ENCODE data around the gene NCLN.

GRCh38 chr19:3140667-3141038 is 45.1 kb upstream of the NCLN start:
- TF ChIP-seq, protein P1, sequence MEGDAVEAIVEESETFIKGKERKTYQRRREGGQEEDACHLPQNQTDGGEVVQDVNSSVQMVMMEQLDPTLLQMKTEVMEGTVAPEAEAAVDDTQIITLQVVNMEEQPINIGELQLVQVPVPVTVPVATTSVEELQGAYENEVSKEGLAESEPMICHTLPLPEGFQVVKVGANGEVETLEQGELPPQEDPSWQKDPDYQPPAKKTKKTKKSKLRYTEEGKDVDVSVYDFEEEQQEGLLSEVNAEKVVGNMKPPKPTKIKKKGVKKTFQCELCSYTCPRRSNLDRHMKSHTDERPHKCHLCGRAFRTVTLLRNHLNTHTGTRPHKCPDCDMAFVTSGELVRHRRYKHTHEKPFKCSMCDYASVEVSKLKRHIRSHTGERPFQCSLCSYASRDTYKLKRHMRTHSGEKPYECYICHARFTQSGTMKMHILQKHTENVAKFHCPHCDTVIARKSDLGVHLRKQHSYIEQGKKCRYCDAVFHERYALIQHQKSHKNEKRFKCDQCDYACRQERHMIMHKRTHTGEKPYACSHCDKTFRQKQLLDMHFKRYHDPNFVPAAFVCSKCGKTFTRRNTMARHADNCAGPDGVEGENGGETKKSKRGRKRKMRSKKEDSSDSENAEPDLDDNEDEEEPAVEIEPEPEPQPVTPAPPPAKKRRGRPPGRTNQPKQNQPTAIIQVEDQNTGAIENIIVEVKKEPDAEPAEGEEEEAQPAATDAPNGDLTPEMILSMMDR (IDR thresholded peaks at IDR 0.05 in 4 of 5, conservative IDR thresholded peaks at IDR 0.05 in 1 of 5) = no peak
- TF ChIP-seq POLR2A (IDR thresholded peaks at IDR 0.05) = no peak
